Heart left ventricle (tissue), 16 donors: ENCODE data around the gene NFE2L1. TPM values are rescaled to one million over a fixed set of nuclear protein-coding genes. Genes with fewer than 3 reads are reported as not detected.

Experiments
- ATAC-seq, 4 donors: fragments of 200-7000 bp; cut with Tn5 transposase; one replicate each; pipeline ENCODE4 v1.9.1; 2020 to 2022; ENCODE audit warnings: moderate library complexity in 4 of 4, mild to moderate bottlenecking in 3 of 4, moderate number of reproducible peaks in 1 of 4
- DNase-seq, 5 donors: peaks; one replicate each; pipeline ENCODE4 v3.0.0-alpha.2; 2020
- H3K27ac ChIP-seq, 12 donors: fragments of 200-600 bp; sonication (generic) in 4 of 12; one replicate each; pipeline versions ENCODE4 v1.5.0 to v1.8.0; 2016 to 2022; ENCODE audit warnings: mild to moderate bottlenecking in 2 of 12
- H3K27me3 ChIP-seq, 9 donors: fragments of 200-600 bp; sonication (generic) in 2 of 9; one replicate each; pipeline versions ENCODE4 v1.5.1 to v1.8.0; 2016 to 2022; ENCODE audit warnings: mild to moderate bottlenecking in 3 of 9
- H3K36me3 ChIP-seq, 9 donors: fragments of 200-600 bp; sonication (generic) in 2 of 9; one replicate each; pipeline versions ENCODE4 v1.5.0 to v1.8.0; 2018 to 2022; ENCODE audit warnings: mild to moderate bottlenecking in 2 of 9
- H3K4me1 ChIP-seq, 12 donors: fragments of 200-600 bp; sonication (generic) in 4 of 12; one replicate each; pipeline versions ENCODE4 v1.5.0 to v1.8.0; 2016 to 2022; ENCODE audit warnings: mild to moderate bottlenecking in 3 of 12
- H3K4me3 ChIP-seq, 12 donors: fragments of 200-600 bp; sonication (generic) in 4 of 12; one replicate each; pipeline versions ENCODE4 v1.5.0 to v1.8.0; 2017 to 2022; ENCODE audit warnings: mild to moderate bottlenecking in 9 of 12, moderate library complexity in 4 of 12
- H3K9me3 ChIP-seq, 12 donors: fragments of 200-600 bp; sonication (generic) in 4 of 12; one replicate each; pipeline versions ENCODE4 v1.5.0 to v1.8.0; 2016 to 2022; ENCODE audit warnings: mild to moderate bottlenecking in 1 of 12
- CTCF ChIP-seq, 12 donors: fragments of 200-600 bp; sonication (generic) in 4 of 12; IDR thresholded peaks; one replicate each; pipeline versions ENCODE4 v1.5.0 to v1.8.0; 2018 to 2022; ENCODE audit warnings: antibody characterized with exemption in 12 of 12, mild to moderate bottlenecking in 5 of 12
- POLR2A ChIP-seq, 2 donors: fragments of 450-650 bp; IDR thresholded peaks; one replicate each; pipeline ENCODE4 v1.6.1; 2017; ENCODE audit warnings: antibody characterized with exemption in 2 of 2, mild to moderate bottlenecking in 2 of 2, moderate library complexity in 2 of 2
- WGBS, 4 donors: extraction: QIAGEN DNeasy Blood & Tissue Kit in 2 of 4; methylation state at CpG; one replicate each; pipeline versions ENCODE4 v1.1.5 to v1.1.7; 2013 to 2018; 5-methylcytosine and 5-hydroxymethylcytosine counted together
- intact Hi-C, 10 donors: fragments of 100-400 bp; cut with DNase I; formaldehyde crosslinking; loops; one replicate each; pipeline versions ENCODE4 v1.11.1 to v1.14.2; 2022
- polyA plus RNA-seq, 2 donors: library from polyadenylated mRNA; stranded (reverse); fragments of 200-250 nt; gene quantifications; one replicate each; pipeline ENCODE4 v1.2.3, GENCODE V29; 2013
- total RNA-seq, 9 donors: library from RNA; depleted of rRNA in 2 of 9; stranded (reverse); fragments of >200 nt in 2 of 9; fragmentation: NEBNext Ultra II Directional in 3 of 9; extraction: Animal tissue kit (Norgen Biotek cat#: 25700) in 3 of 9; gene quantifications; one replicate each; pipeline versions ENCODE4 v1.1.0 to v1.2.4, GENCODE V29; 2016 to 2023
- donor health status: ischemic (EF 13 %, LVEDD 7.1; RV severe dilation, severe dysfunction).
- donor health status: healthy with polysubstance abuse.
- donor health status: DM: no; HTN: yes; CAD: no.
- donor health status: DM: no; HTN: no; CAD: no.
- donor health status: ischemic (EF 25% LVEDD 6.9; RV normal size, moderate dysfunction).
- donor health status: ischemic (EF 25% LVEDD 5.7; RV mildly dilated, moderate dysfunction).
- donor health status: healthy.
- donor health status: DM: yes; HTN: yes; CAD: no.
- donor health status: ischemic (EF 35%, LVEDD 5.7; RV mildly dilated, moderate dysfunction).
- donor health status: nonischemic (EF 11% LVEDD 7.7; RV severe dilation, severe dysfunction).
- donor health status: DM: yes; HTN: yes; CAD: no.
- donor health status: PGD.
- donor health status: ischemic (EF 29% LVEDD 5.4; RV normal size, mild dysfunction).
- donor health status: nonischemic (EF 23%, LVEDD 6.1; RV moderate dilation, normal function).

The NFE2L1 gene
- total and polyA plus RNA-seq, 11 donors, result 254 to 1,055 (median 553) TPM

GRCh38 chr17:48060249-48060648, 12.1 kb downstream of the NFE2L1 start:
- ATAC-seq (no peak), DNase-seq (peak in 1 of 5 donors; percentile 32)
- H3K36me3 ChIP-seq, result peaks cover 3 to 100% (median 94%) of the 10 kb centered on the region in 9 donors
- H3K4me1 ChIP-seq, result peaks cover 4 to 67% (median 37%) of the 10 kb centered on the region in 12 donors
- intact Hi-C loops, result no loop called here
- H3K4me3 ChIP-seq, result no peak overlapping the region
- no peak for TF ChIP-seq POLR2A (IDR thresholded peaks at IDR 0.05)
- no peak for TF ChIP-seq CTCF (IDR thresholded peaks at IDR 0.05)
- H3K27me3 ChIP-seq, result no peaks in the 10 kb centered on the region
- H3K27ac ChIP-seq, result no peak overlapping the region
- 60 to 65% (median 63%) methylated on average over 7 of the region's 7 CpGs for WGBS, 4 donors
- H3K9me3 ChIP-seq, result no peaks in the 10 kb centered on the region

- Histone ChIP-seq H3K27ac (no peak overlapping the region), H3K27me3 (no peaks in the 10 kb centered on the region), H3K4me1 (peaks cover 0 to 60% (median 22%) of the 10 kb centered on the region in 12 donors), H3K9me3 (no peaks in the 10 kb centered on the region), H3K36me3 (peaks cover 3 to 100% (median 98%) of the 10 kb centered on the region in 9 donors), H3K4me3 (no peak overlapping the region)
- WGBS, 4 donors, result 94 to 98% (median 95%) methylated on average over 7 of the region's 7 CpGs
- ATAC-seq (no peak), DNase-seq (no peak)
- intact Hi-C loops, result no loop called here
- TF ChIP-seq POLR2A (IDR thresholded peaks at IDR 0.05) (no peak), CTCF (IDR thresholded peaks at IDR 0.05) (no peak)
These were observed 14.1 kb downstream of the NFE2L1 start for GRCh38 chr17:48062273-48062672.

- no peak for DNase-seq
- Histone ChIP-seq H3K27me3 (no peaks in the 10 kb centered on the region), H3K4me3 (no peak overlapping the region), H3K9me3 (no peaks in the 10 kb centered on the region), H3K27ac (peak overlapping the region in 4 of 12 donors; percentile 16 to 41 (median 30)), H3K36me3 (peaks cover 0 to 100% (median 98%) of the 10 kb centered on the region in 9 donors), H3K4me1 (peaks cover 0 to 44% (median 11%) of the 10 kb centered on the region in 12 donors)
- intact Hi-C loops, result no loop called here
- TF ChIP-seq CTCF (IDR thresholded peaks at IDR 0.05) (no peak), POLR2A (IDR thresholded peaks at IDR 0.05) (no peak)
- WGBS, 4 donors, result 61 to 79% (median 69%) methylated on average over 3 of the region's 3 CpGs
- ATAC-seq, result peak in 1 of 4 donors; percentile 14
These were observed 16.5 kb downstream of the NFE2L1 start for GRCh38 chr17:48064638-48065037.

- TF ChIP-seq CTCF (IDR thresholded peaks at IDR 0.05) (no peak), POLR2A (IDR thresholded peaks at IDR 0.05) (no peak)
- WGBS, 4 donors, result 71 to 87% (median 83%) methylated on average over 1 of the region's 1 CpG
- Histone ChIP-seq H3K27me3 (no peaks in the 10 kb centered on the region), H3K27ac (peak overlapping the region in 2 of 12 donors; percentile 17 to 19), H3K4me3 (no peak overlapping the region), H3K36me3 (peaks cover 0 to 100% (median 97%) of the 10 kb centered on the region in 9 donors), H3K9me3 (no peaks in the 10 kb centered on the region), H3K4me1 (peaks cover 0 to 33% (median 2%) of the 10 kb centered on the region in 12 donors)
- no peak for ATAC-seq
- no peak for DNase-seq
- intact Hi-C loops, result no loop called here
These were observed 18.0 kb downstream of the NFE2L1 start for GRCh38 chr17:48066192-48066591.
